ENCODE measurements around the gene FA2H. TPM values are rescaled to one million over a fixed set of nuclear protein-coding genes. Genes with fewer than 3 reads are reported as not detected.
"Not testable (repeated sequence)": the region's sequence is repeated elsewhere in the genome, so short reads cannot be mapped to it uniquely, and the experiment has no call there.

The FA2H gene
- not detected in 2 replicates for total RNA-seq

- H3K4me3 Mint-ChIP-seq: peak within 1 kb of the TSS; percentile 74
- intact Hi-C loops (cut with micrococcal nuclease): loop anchor here (5.0 kb wide), 1 partner anchor 67 kb away; no protein-coding TSS in a partner anchor
- H3K9me3 Mint-ChIP-seq: no peaks in the 10 kb centered on the region
- DNase-seq (ENCODE audit: low spot score): peak; percentile 69
- H3K27me3 Mint-ChIP-seq (ENCODE audit: insufficient read depth): peaks cover 43% of the 10 kb centered on the region
- no peak within 1 kb of the TSS for H3K27ac Mint-ChIP-seq
- no peaks in the 10 kb centered on the region for H3K36me3 Mint-ChIP-seq (ENCODE audit: low read depth)
- H3K4me1 Mint-ChIP-seq (ENCODE audit: low read depth): peaks cover 17% of the 10 kb centered on the region
Measured at GRCh38 chr16:74774223-74775139, at the start of gene FA2H. Gene FA2H (minus strand): TSS chr16:74774820. CDS start chr16:74774755, 65 bp downstream.

GRCh38 chr16:74817851-74818250, 43.2 kb upstream of the FA2H start:
- DNase-seq (ENCODE audit: low spot score): no peak
- no peak overlapping the region for H3K27ac Mint-ChIP-seq
- H3K27me3 Mint-ChIP-seq (ENCODE audit: insufficient read depth): peaks cover 17% of the 10 kb centered on the region
- H3K9me3 Mint-ChIP-seq: no peaks in the 10 kb centered on the region
- no peak overlapping the region for H3K4me3 Mint-ChIP-seq
- intact Hi-C loops (cut with micrococcal nuclease): loop anchor here (10.0 kb wide), 1 partner anchor 567 kb away; no protein-coding TSS in a partner anchor
- H3K4me1 Mint-ChIP-seq (ENCODE audit: low read depth): no peaks in the 10 kb centered on the region
- no peaks in the 10 kb centered on the region for H3K36me3 Mint-ChIP-seq (ENCODE audit: low read depth)

- H3K4me3 Mint-ChIP-seq: no peak overlapping the region
- H3K36me3 Mint-ChIP-seq (ENCODE audit: low read depth): no peaks in the 10 kb centered on the region
- H3K4me1 Mint-ChIP-seq (ENCODE audit: low read depth): no peaks in the 10 kb centered on the region
- DNase-seq (ENCODE audit: low spot score): peak; percentile 63
- H3K27ac Mint-ChIP-seq: no peak overlapping the region
- no peaks in the 10 kb centered on the region for H3K9me3 Mint-ChIP-seq
- intact Hi-C loops (cut with micrococcal nuclease): loop anchor here (1.0 to 10.0 kb wide), 4 partner anchors 49 to 572 kb away; no protein-coding TSS in a partner anchor
- peaks cover 4% of the 10 kb centered on the region for H3K27me3 Mint-ChIP-seq (ENCODE audit: insufficient read depth)
Measured at GRCh38 chr16:74813109-74813641, 38.6 kb upstream of the FA2H start.

GRCh38 chr16:74811911-74812310, 37.3 kb upstream of the FA2H start:
- intact Hi-C loops (cut with micrococcal nuclease): loop anchor here (10.0 kb wide), 1 partner anchor 573 kb away; no protein-coding TSS in a partner anchor
- no peak overlapping the region for H3K27ac Mint-ChIP-seq
- H3K27me3 Mint-ChIP-seq (ENCODE audit: insufficient read depth): peaks cover 2% of the 10 kb centered on the region
- H3K36me3 Mint-ChIP-seq (ENCODE audit: low read depth): no peaks in the 10 kb centered on the region
- DNase-seq (ENCODE audit: low spot score): no peak
- no peak overlapping the region for H3K4me3 Mint-ChIP-seq
- peaks cover 1% of the 10 kb centered on the region for H3K9me3 Mint-ChIP-seq
- H3K4me1 Mint-ChIP-seq (ENCODE audit: low read depth): no peaks in the 10 kb centered on the region

- not testable (repeated sequence) for H3K4me1 Mint-ChIP-seq (ENCODE audit: low read depth); H3K9me3 Mint-ChIP-seq; H3K36me3 Mint-ChIP-seq (ENCODE audit: low read depth); H3K27ac Mint-ChIP-seq; H3K27me3 Mint-ChIP-seq (ENCODE audit: insufficient read depth); DNase-seq (ENCODE audit: low spot score); H3K4me3 Mint-ChIP-seq
- intact Hi-C loops (cut with micrococcal nuclease): loop anchor here (10.0 kb wide), 1 partner anchor 574 kb away; no protein-coding TSS in a partner anchor
Measured at GRCh38 chr16:74811216-74811615, 36.6 kb upstream of the FA2H start.

GRCh38 chr16:74807052-74807646, 32.5 kb upstream of the FA2H start:
- peaks cover 11% of the 10 kb centered on the region for H3K27me3 Mint-ChIP-seq (ENCODE audit: insufficient read depth)
- H3K27ac Mint-ChIP-seq: no peak overlapping the region
- no peaks in the 10 kb centered on the region for H3K4me1 Mint-ChIP-seq (ENCODE audit: low read depth)
- no peaks in the 10 kb centered on the region for H3K36me3 Mint-ChIP-seq (ENCODE audit: low read depth)
- peaks cover 8% of the 10 kb centered on the region for H3K9me3 Mint-ChIP-seq
- H3K4me3 Mint-ChIP-seq: no peak overlapping the region
- no peak for DNase-seq (ENCODE audit: low spot score)
- intact Hi-C loops (cut with micrococcal nuclease): no loop called here

GRCh38 chr16:74800216-74800871, 25.7 kb upstream of the FA2H start:
- DNase-seq (ENCODE audit: low spot score): no peak
- Mint-ChIP-seq H3K36me3 (ENCODE audit: low read depth) (no peaks in the 10 kb centered on the region), H3K27ac (no peak overlapping the region), H3K9me3 (peaks cover 4% of the 10 kb centered on the region), H3K4me3 (no peak overlapping the region), H3K4me1 (ENCODE audit: low read depth) (no peaks in the 10 kb centered on the region), H3K27me3 (ENCODE audit: insufficient read depth) (peaks cover 30% of the 10 kb centered on the region)
- intact Hi-C loops (cut with micrococcal nuclease): no loop called here

- H3K36me3 Mint-ChIP-seq (ENCODE audit: low read depth): no peaks in the 10 kb centered on the region
- no peak overlapping the region for H3K4me3 Mint-ChIP-seq
- intact Hi-C loops (cut with micrococcal nuclease): no loop called here
- peaks cover 4% of the 10 kb centered on the region for H3K9me3 Mint-ChIP-seq
- no peak overlapping the region for H3K27ac Mint-ChIP-seq
- H3K27me3 Mint-ChIP-seq (ENCODE audit: insufficient read depth): peaks cover 26% of the 10 kb centered on the region
- H3K4me1 Mint-ChIP-seq (ENCODE audit: low read depth): no peaks in the 10 kb centered on the region
- no peak for DNase-seq (ENCODE audit: low spot score)
Measured at GRCh38 chr16:74797414-74797813, 22.8 kb upstream of the FA2H start.

- Mint-ChIP-seq H3K4me1 (ENCODE audit: low read depth) (no peaks in the 10 kb centered on the region), H3K36me3 (ENCODE audit: low read depth) (no peaks in the 10 kb centered on the region), H3K9me3 (peaks cover 3% of the 10 kb centered on the region), H3K27me3 (ENCODE audit: insufficient read depth) (peaks cover 13% of the 10 kb centered on the region), H3K27ac (no peak overlapping the region), H3K4me3 (no peak overlapping the region)
- DNase-seq (ENCODE audit: low spot score): no peak
- intact Hi-C loops (cut with micrococcal nuclease): no loop called here
Measured at GRCh38 chr16:74795104-74795503, 20.5 kb upstream of the FA2H start.

GRCh38 chr16:74794668-74795067, 20.0 kb upstream of the FA2H start:
- intact Hi-C loops (cut with micrococcal nuclease): no loop called here

GRCh38 chr16:74793571-74793970, 19.0 kb upstream of the FA2H start:
- intact Hi-C loops (cut with micrococcal nuclease): no loop called here
- H3K4me3 Mint-ChIP-seq: no peak overlapping the region
- no peak for DNase-seq (ENCODE audit: low spot score)
- H3K36me3 Mint-ChIP-seq (ENCODE audit: low read depth): no peaks in the 10 kb centered on the region
- no peak overlapping the region for H3K27ac Mint-ChIP-seq
- H3K9me3 Mint-ChIP-seq: peaks cover 3% of the 10 kb centered on the region
- H3K27me3 Mint-ChIP-seq (ENCODE audit: insufficient read depth): peaks cover 15% of the 10 kb centered on the region
- no peaks in the 10 kb centered on the region for H3K4me1 Mint-ChIP-seq (ENCODE audit: low read depth)

More at GRCh38 chr16:74794668-74795067, 20.0 kb upstream of the FA2H start:
- Mint-ChIP-seq H3K36me3 (ENCODE audit: low read depth) (no peaks in the 10 kb centered on the region), H3K27me3 (ENCODE audit: insufficient read depth) (peaks cover 12% of the 10 kb centered on the region), H3K27ac (no peak overlapping the region), H3K4me3 (no peak overlapping the region), H3K9me3 (peaks cover 3% of the 10 kb centered on the region), H3K4me1 (ENCODE audit: low read depth) (no peaks in the 10 kb centered on the region)
- DNase-seq (ENCODE audit: low spot score): no peak

GRCh38 chr16:74792225-74792624, 17.6 kb upstream of the FA2H start:
- Mint-ChIP-seq H3K36me3 (ENCODE audit: low read depth) (no peaks in the 10 kb centered on the region), H3K27me3 (ENCODE audit: insufficient read depth) (peaks cover 15% of the 10 kb centered on the region), H3K27ac (no peak overlapping the region), H3K9me3 (peaks cover 3% of the 10 kb centered on the region), H3K4me3 (no peak overlapping the region), H3K4me1 (ENCODE audit: low read depth) (no peaks in the 10 kb centered on the region)
- no peak for DNase-seq (ENCODE audit: low spot score)
- intact Hi-C loops (cut with micrococcal nuclease): no loop called here

Data from activated T-helper 1 cell treated with anti-CD3 and anti-CD28 coated beads, Interleukin-12 subunit alpha, Interleukin-12 subunit beta, Interleukin-2, Interleukin-4 antibody, amounts not matched to agents 30 ng/mL and 10 ng/mL and 1 ng/mL, durations not matched to agents 14 hours and 24 hours and 36 hours (primary cell).